HepG2 (cell line): ENCODE results near the gene CRISPLD2. TPM values are rescaled to one million over a fixed set of nuclear protein-coding genes. Genes with fewer than 3 reads are reported as not detected.

Experiments used
- ARNT ChIP-seq: fragments of 450-650 bp; IDR thresholded peaks from 2 replicates; pipeline ENCODE4 v1.6.1; 2017
- GABPB1 ChIP-seq: IDR thresholded peaks from 2 replicates; pipeline ENCODE4 v1.6.1; 2016; ENCODE audit warnings: mild to moderate bottlenecking, missing genetic modification reagents, moderate library complexity, missing compliant biosample characterization
- HNF4G ChIP-seq, 2 experiments: sonication (generic) in 1 of 2; formaldehyde crosslinking in 1 of 2; IDR thresholded peaks; 2 replicates each; pipeline versions ENCODE4 v1.4.0 to v1.6.1; 2011 to 2020; ENCODE audit warnings: borderline replicate concordance in 2 of 2, low read depth in 2 of 2, mild to moderate bottlenecking in 2 of 2, low read length in 1 of 2, missing genetic modification reagents in 1 of 2, moderate library complexity in 1 of 2
- TCF7L2 ChIP-seq: IDR thresholded peaks from 2 replicates; pipeline ENCODE4 v1.6.1; 2011; ENCODE audit warnings: mild to moderate bottlenecking, low read depth, low read length, moderate library complexity
- XRCC5 ChIP-seq: fragments of 200-400 bp; formaldehyde crosslinking; optimal IDR thresholded peaks from 2 replicates; pipeline ENCODE3; 2017; ENCODE audit warnings: mild to moderate bottlenecking, low read length
- ZC3H13 ChIP-seq: sonication (generic); formaldehyde crosslinking; IDR thresholded peaks from 2 replicates; pipeline ENCODE4 v1.8.1; 2023; ENCODE audit warnings: mild to moderate bottlenecking, missing genetic modification reagents, moderate library complexity
- ZNF318 ChIP-seq: sonication (generic); formaldehyde crosslinking; IDR thresholded peaks from 2 replicates; pipeline ENCODE4 v1.4.0; 2020; ENCODE audit warnings: mild to moderate bottlenecking, missing genetic modification reagents
- ZNF556 ChIP-seq: sonication (generic); formaldehyde crosslinking; IDR thresholded peaks from 2 replicates; pipeline ENCODE4 v1.4.0; 2020; ENCODE audit warnings: mild to moderate bottlenecking, missing genetic modification reagents, borderline replicate concordance
- ZNF574 ChIP-seq: sonication (generic); formaldehyde crosslinking; IDR thresholded peaks from 2 replicates; pipeline ENCODE4 v1.4.0; 2020; ENCODE audit warnings: missing genetic modification reagents
- ZNF687 ChIP-seq: sonication (generic); formaldehyde crosslinking; IDR thresholded peaks from 2 replicates; pipeline ENCODE4 v1.5.1; 2020; ENCODE audit warnings: mild to moderate bottlenecking, missing genetic modification reagents, moderate library complexity
- ZNF883 ChIP-seq: sonication (generic); formaldehyde crosslinking; IDR thresholded peaks from 2 replicates; pipeline ENCODE4 v1.5.1; 2020; ENCODE audit warnings: mild to moderate bottlenecking, missing genetic modification reagents; ENCODE audit errors: not compliant biosample characterization
- ZSCAN5A ChIP-seq: sonication (generic); formaldehyde crosslinking; IDR thresholded peaks from 2 replicates; pipeline ENCODE4 v1.8.0; 2022; ENCODE audit warnings: mild to moderate bottlenecking, missing genetic modification reagents, borderline replicate concordance
- polyA plus RNA-seq, 8 experiments: library from polyadenylated mRNA; depleted of rRNA in 3 of 8; stranded (reverse) in 7 of 8; unstranded in 1 of 8; fragments of >200 nt; fragmentation: Illumina TruSeq in 4 of 8; extraction: Trizol in 4 of 8; gene quantifications; 2 replicates each; pipeline versions ENCODE4 v1.2.1 to v1.2.3, GENCODE V29; 2011 to 2016; ENCODE audit warnings: low read depth in 4 of 8, missing spikeins in 1 of 8, mixed read lengths in 1 of 8; ENCODE audit not compliant: insufficient read depth in 1 of 8
- total RNA-seq, 5 experiments: library from RNA; depleted of rRNA; stranded (reverse); fragments of >200 nt; fragmentation: Illumina TruSeq; extraction: Trizol; gene quantifications; 2 replicates each; pipeline ENCODE4 v1.2.3, GENCODE V29; 2016; ENCODE audit warnings: low read depth in 1 of 5

The CRISPLD2 gene
- total and polyA plus RNA-seq, 2 of the 13 experiments (the other 11 are each of a cell fraction or from before 2014, with no cell fraction given) = 0.04 to 0.31 TPM

GRCh38 chr16:84950906-84951305 lies 131.1 kb downstream of the CRISPLD2 start (continued):
- TF ChIP-seq GABPB1 (CRISPR knock-in tag) (no peak; the same call in 1 of the 2 replicates), ZNF883 (CRISPR knock-in tag) (no peak), ZSCAN5A (CRISPR knock-in tag) (no peak), ZNF574 (CRISPR knock-in tag) (peak; percentile 64; the same call in 1 of the 2 replicates), ZNF556 (peak; percentile 66; the same call in 1 of the 2 replicates), ZC3H13 (CRISPR knock-in tag) (no peak), ZNF687 (peak; percentile 36), HNF4G (IDR thresholded peaks at IDR 0.05; ENCODE audit: borderline replicate concordance, low read depth, low read length) (no peak), HNF4G (CRISPR knock-in tag; IDR thresholded peaks at IDR 0.05; ENCODE audit: borderline replicate concordance, low read depth) (no peak), ARNT (no peak), TCF7L2 (no peak), ZNF318 (CRISPR knock-in tag) (no peak), XRCC5 (peak; percentile 94)
